Esophagus mucosa (tissue), 1 donor: ENCODE data around the gene ITGB8. TPM values are rescaled to one million over a fixed set of nuclear protein-coding genes. Genes with fewer than 3 reads are reported as not detected.

Experiments used
- ATAC-seq: fragments of 200-7000 bp; cut with Tn5 transposase; one replicate; pipeline ENCODE4 v1.9.1; 2020
- total RNA-seq: library from RNA; stranded (reverse); gene quantifications from one replicate; pipeline ENCODE4 v1.2.4, GENCODE V29; 2023
- donor health status: DM: yes; HTN: yes; CAD: no.

The ITGB8 gene
- total RNA-seq, 1 donor from 2014 or later, result 16.3 TPM

DNA sequence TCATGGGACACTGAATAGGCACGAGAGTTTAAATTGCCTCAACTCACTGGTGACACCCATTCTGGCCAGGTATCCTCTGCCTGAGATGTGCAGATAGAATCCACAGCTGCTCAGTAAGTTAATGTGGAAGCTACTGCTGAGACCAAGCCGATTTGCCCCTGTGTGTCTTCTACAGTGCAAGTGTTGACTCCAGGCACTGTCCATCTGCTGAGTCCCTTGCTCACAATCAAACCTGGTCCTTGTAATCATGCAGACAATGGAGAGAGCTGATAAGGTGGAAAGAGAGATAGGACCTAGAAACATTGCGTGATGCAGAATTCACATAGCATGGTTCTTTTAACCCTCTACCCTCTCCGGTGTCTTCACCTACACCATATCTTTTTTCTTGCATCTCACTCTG is 101.4 kb downstream of the ITGB8 start:
- no peak for ATAC-seq

DNA sequence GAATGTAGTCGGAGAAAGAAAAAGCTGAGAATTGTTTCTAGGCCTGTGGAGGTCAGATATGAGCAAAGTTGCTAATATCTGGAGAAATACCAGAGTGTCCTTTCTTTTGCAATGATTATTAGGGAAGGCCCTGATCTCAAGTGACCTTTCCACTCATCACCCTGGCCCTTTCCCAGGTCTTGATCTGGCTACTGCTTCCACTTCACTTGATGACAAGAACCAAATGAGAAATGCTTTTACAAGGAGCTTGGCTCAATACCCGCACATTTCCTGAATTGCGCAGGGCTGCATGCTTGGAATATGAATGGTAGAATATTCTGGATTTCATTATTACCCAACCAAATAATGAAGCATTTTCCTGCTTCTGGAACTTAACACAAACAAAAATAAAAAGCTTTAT is 104.6 kb downstream of the ITGB8 start:
- no peak for ATAC-seq

DNA sequence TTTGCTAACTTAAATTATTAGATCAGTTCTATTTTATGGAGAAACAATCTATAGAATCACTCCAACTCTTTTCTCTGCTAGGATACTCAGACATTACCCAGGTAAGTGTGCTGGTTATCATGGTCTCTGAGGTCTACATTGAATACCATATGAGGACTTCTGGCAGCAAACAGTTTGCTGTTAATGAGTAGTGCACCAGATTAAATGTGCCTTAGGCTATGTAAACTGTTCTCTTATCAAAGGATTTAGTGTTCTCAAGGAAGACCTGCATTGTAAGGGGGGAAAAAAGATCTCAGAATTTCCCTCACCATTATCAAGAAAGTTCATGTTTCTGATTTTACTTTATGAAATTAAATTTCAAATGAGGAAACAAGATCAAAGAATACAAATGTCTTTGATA is 107.5 kb downstream of the ITGB8 start:
- no peak for ATAC-seq

DNA sequence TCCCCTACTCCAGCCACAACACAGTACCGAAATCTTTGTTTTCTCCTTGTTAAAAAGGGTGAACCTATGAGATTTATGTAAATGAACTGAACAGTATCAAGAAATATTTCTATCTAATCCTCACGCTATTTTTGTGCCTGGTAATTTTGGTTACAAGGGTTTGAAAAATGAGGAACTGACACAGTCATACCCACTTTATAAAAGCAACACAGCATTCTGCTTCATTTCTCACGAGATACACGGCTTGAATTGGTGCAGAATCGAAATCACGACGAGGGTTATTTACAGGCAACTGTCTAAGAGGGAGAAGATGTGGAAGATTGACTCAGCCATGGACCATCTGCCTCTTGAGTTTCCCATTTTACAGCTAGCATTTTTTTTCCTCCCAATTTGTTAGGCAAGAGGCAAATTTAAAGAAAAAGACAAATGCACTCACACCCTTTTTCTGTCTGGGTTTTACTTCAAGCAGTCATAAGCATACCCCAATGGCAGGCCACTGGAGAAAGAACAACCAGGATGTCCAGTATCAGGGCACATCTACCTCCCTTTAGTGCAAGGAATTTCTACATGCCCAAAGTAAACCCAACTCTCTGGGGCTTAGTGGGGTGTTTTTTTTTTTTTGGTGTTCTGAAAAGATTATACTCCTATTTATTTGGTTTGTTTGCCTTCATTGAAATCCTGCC is 108.1 kb downstream of the ITGB8 start:
- no peak for ATAC-seq

DNA sequence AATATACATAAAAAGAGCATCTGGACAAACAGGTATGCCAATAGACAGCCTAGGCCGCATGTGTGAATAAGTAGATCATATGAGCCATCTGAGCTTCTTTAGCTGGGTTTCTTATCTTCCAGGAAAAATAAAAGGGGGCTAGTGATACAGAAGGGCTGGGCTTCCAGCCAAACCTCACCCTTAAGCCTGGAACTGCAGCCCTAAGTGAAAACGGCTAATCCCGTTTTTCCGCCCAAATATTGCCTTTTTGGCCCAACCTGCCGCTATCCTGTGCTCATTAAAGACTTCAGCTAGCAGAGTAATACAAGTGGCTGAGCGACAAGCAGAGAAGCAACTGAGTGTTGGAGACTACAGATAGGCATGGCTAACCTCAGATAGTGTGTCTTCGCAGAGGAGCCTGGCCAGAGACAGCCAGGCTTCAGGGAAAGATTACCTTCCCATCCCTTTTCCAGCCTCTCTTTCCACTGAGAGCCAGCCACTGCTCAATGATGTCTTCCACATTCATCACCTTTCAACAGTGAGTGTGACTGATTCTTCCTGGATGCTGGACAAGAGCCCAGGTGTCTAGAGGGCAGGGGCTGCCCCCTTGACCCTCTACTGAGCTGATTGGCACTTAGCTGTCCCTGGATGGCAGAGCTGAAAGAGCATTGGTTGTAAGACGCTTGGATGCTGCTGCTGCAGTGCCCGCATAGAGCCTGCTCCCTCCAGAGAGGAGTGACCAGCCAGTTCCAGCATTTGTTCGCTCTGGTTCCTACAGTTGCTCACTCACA is 108.9 kb downstream of the ITGB8 start:
- no peak for ATAC-seq

DNA sequence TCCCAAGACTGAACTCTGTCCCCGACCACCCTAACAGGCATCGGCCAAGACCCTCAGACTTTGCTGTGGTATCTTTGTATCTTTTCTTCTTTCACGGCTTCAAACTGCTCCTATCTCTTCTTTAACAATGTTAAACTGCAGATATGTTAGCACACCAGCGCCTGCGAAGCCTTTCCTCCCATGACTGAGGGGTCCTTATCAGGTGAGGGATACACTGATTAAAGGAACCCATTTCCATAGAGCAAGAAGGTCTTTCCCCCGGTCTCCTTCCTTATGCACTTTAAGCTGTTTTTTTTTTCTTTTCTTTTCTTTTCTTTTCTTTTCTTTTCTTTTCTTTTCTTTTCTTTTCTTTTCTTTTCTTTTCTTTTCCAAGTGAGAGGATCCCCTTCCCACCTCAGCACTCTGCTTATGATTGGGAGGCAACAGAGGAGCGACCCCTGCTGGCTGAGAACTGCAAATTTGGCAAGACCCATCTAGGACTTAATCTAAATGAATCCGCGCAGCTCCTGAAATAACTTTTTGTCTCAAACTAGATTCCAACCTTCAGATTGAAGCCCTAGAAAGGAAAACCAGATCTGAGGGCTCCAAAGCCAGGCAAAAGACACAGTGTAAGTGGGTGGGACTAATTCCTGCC is 109.9 kb downstream of the ITGB8 start:
- no peak for ATAC-seq

DNA sequence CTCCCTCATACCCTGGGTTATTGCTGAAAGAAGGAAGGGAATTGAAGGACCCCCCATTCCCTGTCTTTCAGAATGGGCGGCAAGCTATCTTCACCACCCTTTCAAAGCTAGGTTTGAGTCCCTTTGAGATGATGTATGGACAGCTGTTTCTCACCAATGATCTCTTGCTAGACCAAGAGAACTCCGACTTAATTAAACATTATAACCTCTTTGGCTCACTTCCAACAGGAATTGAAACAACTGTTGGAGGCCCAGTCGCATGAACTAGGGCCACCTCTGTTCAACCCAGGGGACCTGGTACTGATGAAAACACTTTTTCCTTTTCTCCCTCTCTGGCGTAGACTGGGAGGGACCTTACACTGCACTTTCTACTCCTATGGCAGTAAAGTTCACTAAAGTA is 110.6 kb downstream of the ITGB8 start:
- no peak for ATAC-seq

DNA sequence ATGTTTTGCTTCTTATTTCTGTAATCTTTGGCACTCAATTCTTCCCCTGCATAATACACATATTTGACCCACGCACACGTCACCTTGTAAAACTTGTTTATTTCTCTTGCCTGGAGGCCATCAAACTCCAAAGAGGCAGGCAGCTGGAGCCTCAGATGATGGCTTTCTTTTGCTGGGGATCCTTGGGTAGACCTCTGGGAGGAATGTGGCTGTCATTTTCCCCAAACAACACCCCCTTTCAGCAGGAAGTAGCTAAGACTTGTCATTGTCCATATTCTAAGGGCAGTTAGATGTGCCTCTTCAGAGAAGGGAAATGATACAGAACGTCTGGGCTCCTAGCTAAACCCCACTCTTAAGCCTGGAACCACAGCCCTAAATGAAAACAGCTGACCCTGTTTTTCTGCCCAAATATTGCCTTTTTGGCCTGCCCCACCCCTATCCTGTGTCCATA is 111.3 kb downstream of the ITGB8 start:
- no peak for ATAC-seq

DNA sequence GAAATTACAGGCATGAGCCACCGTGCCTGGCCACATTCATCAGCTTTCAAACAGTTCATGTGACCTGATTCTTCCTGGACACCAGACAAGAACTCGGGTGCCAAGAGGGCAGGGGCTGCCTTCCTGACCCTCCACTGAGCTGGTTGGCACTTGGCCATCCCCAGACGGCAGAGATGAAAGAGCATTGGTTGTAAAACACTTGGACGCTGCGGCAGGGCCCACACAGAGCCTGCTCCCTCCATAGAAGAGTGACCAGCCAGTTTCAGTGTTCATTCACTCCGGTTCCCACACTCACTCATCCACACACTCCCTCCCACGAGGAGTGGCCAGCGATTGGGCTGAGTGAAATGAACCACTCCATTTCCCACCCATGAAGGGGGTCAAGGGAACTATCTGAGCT is 112.3 kb downstream of the ITGB8 start:
- ATAC-seq, result no peak

DNA sequence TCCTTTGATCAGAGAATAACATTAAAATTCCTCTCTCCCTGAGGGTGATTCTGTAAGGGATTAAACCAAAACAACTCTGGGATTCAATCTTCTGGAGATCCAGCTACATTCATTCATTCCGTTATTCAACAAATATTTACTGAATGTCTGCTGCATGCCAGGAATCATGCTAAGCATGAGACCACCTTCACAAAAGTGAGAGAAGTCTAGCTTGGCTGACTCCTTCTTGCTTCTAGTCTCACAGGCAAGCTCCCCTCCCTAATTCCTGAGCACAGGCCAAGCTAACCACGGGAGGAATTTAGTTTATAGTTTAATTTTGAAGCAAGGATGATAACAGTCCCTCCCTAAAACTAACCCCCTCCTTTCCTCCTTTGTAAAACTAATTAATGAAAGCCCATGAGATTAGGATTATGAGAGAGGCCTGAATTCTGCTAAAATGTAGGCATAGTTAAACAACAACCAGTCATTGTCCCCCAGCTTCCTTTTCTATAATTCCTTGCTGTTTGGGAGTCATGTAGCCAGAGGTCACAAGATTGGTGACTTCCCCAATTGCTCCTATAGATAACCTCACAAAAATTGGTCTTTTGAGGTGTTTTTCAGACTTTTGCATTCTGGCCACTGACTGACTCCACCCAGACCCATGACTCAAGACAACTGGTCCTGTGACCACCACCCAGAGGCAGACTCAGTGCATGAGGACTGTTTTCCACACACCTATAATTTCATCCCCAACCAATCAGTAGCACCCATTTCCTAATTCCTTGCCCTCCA is 113.5 kb downstream of the ITGB8 start:
- ATAC-seq, result no peak

DNA sequence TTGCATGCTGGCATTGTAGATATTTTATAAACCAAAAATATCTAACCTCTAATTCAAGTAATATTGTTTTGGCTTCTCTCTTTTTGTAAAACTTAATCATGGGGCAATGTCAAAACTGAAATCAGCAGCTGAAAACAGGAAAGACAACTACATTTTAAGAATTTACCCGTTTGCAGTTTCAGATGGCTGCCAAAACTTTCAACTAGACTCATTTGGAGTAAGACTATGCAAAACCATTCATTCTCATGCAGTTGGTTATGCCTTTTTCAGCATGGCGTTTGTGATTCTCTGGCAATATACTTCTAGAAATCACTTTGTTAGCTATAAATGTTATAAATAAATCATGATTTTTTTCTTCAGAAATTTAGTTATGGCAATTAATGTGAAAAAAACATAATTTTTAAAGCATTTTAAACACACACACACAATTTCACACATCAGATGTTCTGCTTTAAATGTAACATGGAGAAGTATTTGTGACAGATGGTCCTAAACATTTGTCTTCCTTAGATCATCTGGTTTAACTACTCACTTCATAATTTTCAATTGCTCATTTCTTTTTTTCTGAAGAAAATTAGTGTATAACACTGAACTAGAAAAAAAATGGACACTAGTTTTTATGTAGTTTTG is 116.4 kb downstream of the ITGB8 start:
- ATAC-seq, result no peak

DNA sequence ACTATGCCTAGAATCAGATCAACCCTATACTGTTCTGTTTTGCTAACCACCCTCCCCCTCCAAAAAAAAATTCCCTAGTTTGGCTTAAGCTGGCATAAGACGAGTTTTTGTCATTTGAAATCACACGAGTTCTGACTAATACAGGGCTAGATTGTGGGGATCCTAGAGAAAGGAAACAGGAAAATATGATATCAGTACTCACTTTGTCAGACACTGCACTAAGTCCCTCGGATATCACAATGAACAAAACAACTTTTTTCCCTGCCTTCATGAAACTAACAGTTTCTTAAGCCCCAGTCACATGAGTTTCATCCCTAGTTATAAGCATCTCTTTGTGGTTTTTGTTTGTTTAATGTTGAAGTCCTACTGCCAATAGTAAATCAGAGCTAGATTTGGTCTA is 118.5 kb downstream of the ITGB8 start:
- ATAC-seq, result no peak

DNA sequence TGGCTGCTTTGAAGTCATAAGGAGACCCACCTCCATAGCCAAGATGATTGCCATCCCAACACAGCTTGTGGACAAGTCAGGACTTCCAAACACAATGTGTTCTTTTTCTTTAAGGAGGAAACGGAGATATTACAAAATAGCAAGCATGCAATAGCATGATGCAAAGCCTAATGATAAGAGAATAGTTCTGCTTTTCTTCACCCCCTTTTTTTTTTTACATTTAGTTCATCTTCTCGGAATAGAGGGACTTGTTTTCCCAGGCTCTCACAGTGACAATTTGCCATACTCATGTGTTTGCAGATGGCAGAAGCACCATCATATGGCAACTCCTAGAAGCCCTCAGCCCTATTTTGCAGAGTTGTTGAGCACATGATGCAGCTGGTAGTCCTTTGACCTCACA is 119.8 kb downstream of the ITGB8 start:
- no peak for ATAC-seq

DNA sequence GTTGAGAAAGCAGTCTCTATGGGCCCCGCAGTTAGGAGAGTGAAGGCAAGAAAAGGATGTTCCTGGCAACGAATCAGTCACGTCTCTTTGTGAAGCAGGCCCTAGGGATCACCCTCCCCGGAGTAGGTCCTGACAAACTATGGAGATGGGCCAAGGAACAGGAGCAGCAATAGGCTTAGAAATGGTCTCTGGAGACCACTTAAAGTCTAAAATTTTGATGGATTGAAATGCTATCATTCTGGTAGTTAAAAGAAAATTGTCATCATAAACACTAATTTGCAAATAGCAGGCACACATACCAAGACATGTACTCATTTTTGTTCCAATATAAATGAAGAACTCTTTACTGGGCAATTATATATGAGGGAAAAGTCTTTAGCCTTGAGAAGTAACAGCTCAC is 123.5 kb downstream of the ITGB8 start:
- ATAC-seq, result no peak

DNA sequence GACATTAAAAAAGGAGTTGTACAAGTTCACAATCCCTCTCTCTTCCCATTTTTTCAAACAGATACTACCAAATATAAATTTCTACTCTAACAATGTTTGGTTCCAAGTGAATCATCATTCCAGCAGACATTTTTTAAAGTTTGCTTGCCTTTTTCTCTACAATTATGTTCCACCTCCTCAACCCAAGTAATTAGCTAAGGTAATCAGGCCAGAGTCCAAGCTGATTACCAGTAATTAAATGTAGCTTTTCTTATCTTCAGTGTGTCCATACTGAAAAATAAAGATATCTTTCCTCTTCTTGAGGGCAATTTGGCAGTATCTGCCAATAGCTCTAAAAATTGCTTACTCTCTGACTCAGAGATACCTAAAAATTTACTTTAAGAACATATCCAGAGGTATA is 126.0 kb downstream of the ITGB8 start:
- no peak for ATAC-seq

DNA sequence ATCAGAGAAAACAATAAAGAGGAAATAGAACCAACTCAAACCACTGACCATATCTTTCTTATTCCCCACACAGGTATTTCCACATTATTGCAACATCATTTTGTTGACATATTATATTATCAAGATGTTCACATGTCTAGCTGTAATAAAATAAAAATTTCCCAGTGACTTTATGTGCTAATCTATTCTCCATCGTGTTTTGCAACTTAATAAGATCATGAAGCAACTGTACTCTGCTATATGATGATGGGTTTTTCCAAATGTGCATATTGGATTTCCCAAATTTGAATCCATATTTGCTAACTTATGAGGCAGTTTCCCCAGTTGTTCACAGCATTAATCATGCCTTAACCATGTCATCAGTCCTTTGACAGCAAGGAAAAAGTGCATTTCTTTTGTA is 127.8 kb downstream of the ITGB8 start:
- ATAC-seq, result no peak

DNA sequence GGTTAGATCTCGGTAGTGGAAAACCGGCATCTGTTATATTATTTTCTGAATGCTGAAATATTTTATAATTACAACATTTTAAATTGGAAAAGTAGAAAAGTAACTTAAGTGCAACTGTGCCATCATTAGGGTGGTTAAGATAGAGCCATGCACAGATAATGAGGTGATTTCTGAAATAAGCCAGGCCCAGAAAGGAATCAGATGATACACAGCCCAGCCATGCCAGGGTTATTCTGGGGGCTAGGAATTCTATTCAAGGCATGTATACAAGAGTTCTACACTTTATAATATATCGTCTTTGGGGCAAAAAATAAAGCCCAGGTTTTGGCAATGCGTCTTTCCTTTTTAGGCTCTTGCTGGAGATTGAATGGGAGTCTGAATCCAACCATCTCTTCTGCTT is 128.7 kb downstream of the ITGB8 start:
- ATAC-seq, result no peak

DNA sequence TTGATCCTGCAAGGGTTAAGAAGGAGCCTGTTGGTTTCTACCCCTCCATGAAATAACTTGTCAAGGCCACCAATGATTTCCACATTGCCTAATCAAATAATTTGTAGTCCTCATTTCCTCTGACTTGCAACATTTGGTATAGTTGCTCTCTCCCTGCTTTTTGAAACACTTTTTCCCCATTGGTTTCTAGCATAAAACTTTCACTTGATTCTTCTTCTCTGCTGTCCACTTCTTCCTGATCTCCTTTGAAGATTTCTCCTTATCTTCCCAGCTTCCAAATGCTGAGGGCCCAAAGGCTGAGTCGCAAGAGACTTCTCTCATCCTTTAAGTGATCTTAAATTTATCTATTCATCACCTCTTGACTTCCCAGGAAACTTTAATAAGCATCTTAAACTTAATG is 134.2 kb downstream of the ITGB8 start:
- ATAC-seq, result no peak
